Activated CD4-positive, alpha-beta T cell treated with anti-CD3 and anti-CD28 coated beads for 36 hours (primary cell): ENCODE data around the gene LCLAT1. TPM values are rescaled to one million over a fixed set of nuclear protein-coding genes. Genes with fewer than 3 reads are reported as not detected.

Experiments
- ATAC-seq: fragments of 200-7000 bp; cut with Tn5 transposase; one replicate; pipeline ENCODE4 v1.10.0; 2021; ENCODE audit warnings: mild to moderate bottlenecking, moderate library complexity
- CTCF ChIA-PET: fragments of 350-600 bp; sonication (Branson Sonifier 250); formaldehyde crosslinking; loops from one replicate; lab custom pipeline; 2021; ENCODE audit warnings: antibody characterized with exemption; lab: Charles Lee
- POLR2A ChIA-PET: fragments of 350-600 bp; sonication (Branson Sonifier 250); formaldehyde crosslinking; loops from one replicate; lab custom pipeline; 2021; ENCODE audit warnings: antibody characterized with exemption, inconsistent platforms; lab: Charles Lee
- DNase-seq: peaks from one replicate; pipeline ENCODE4 v3.0.0-alpha.2; 2020
- H3K27ac Mint-ChIP-seq: one replicate; pipeline ENCODE4 v1.8.0; 2021; ENCODE audit warnings: mixed read lengths
- H3K27me3 Mint-ChIP-seq: one replicate; pipeline ENCODE4 v1.8.0; 2021; ENCODE audit warnings: mixed read lengths
- H3K36me3 Mint-ChIP-seq: one replicate; pipeline ENCODE4 v1.8.0; 2021; ENCODE audit warnings: low read depth, mixed read lengths
- H3K4me1 Mint-ChIP-seq: one replicate; pipeline ENCODE4 v1.8.0; 2021; ENCODE audit warnings: mixed read lengths
- H3K4me3 Mint-ChIP-seq: one replicate; pipeline ENCODE4 v1.8.0; 2021; ENCODE audit warnings: mild to moderate bottlenecking, moderate library complexity, mixed read lengths
- H3K9me3 Mint-ChIP-seq: one replicate; pipeline ENCODE4 v1.8.0; 2021; ENCODE audit warnings: low read depth, mixed read lengths
- intact Hi-C, 2 experiments: fragments of 100-400 bp; cut with DNase I in 1 of 2; cut with micrococcal nuclease in 1 of 2; formaldehyde crosslinking; loops; one replicate each; pipeline versions ENCODE4 v1.14.2 to v1.15.1; 2022 to 2024; cut with DNase I, micrococcal nuclease
- total RNA-seq, 2 experiments: library from RNA; stranded (reverse); gene quantifications; one replicate each; pipeline ENCODE4 v1.2.3, GENCODE V29; 2021

Gene LCLAT1
- total RNA-seq, 2 experiments from 2014 or later = 18.5 to 21.7 TPM

DNA sequence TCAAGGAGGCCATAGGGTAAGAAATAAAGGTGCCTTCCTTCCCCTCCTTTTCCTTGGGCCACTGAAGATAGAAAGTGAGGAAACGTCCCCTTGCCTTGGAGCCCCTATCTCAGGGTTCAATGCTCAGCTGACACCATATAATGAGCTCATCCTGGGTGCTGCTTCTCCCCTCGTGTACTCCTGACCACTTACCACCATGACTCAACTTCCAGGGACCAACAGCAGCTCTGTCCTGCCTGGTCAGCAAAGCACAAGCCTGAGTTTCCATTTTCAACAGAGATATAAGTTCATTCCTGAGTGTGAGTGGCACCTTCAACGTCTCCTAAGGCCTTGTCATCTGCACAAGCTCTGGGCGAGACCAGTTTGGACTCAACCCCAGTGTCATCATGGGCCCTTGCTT, 209.0 kb downstream of the LCLAT1 start:
- H3K4me1 Mint-ChIP-seq = no peaks in the 10 kb centered on the region
- no peaks in the 10 kb centered on the region for H3K27me3 Mint-ChIP-seq
- DNase-seq (no peak), ATAC-seq (no peak)
- CTCF ChIA-PET = interaction anchor here (0.9 to 2.0 kb wide), 2 partner anchors 31 to 56 kb away, joined by 3 to 8 read pairs; no protein-coding TSS in a partner anchor
- POLR2A ChIA-PET = no interaction called here
- H3K27ac Mint-ChIP-seq = no peak overlapping the region
- intact Hi-C loops = no loop called here
- H3K4me3 Mint-ChIP-seq = no peak overlapping the region
- H3K36me3 Mint-ChIP-seq = no peaks in the 10 kb centered on the region
- H3K9me3 Mint-ChIP-seq = no peaks in the 10 kb centered on the region

DNA sequence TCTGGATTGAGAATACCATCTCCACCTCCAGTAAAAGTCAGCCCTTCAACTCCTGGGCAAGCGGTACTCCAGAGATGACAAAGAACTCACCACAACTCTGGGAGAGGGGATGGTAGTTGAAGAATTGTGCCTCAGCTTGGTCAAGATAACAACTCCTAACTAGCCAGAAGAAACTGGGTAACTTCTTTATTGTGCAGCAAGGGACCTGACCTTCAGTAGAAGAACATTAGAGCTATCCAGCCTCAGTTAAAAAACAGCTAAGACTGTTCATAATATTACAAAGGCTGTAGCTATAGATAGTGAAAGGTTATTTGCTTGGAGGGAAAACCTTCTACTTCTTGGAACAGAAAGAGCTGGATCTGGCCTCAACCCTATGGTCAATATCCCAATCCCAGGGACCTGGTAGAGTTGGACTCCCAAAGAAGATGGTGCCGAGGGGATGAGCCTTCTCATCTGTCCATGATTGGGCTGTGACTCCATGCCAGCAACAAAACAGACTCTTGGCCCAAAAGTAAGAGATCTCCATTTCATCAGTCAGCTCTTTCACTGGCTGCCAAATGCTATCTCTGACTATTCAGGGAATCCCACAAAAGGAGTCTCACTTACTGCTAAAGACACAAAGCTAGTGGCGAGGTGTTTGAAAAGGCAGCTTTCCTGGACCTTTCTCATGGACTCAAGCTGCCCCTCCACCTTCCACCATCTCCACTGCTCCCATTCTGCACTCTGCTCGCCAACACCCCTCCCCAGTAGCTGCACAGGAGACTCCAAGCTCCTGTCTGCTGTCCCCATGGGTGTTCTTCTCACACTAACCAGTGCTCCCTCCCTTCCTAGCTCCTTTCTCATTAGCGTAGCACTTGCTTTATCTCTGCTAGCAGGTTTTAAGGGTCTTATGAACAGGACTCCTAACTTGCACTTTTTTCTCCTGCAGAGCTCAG, 214.4 kb downstream of the LCLAT1 start:
- Mint-ChIP-seq H3K4me1 (no peaks in the 10 kb centered on the region), H3K27ac (no peak overlapping the region)
- intact Hi-C loops = no loop called here

DNA sequence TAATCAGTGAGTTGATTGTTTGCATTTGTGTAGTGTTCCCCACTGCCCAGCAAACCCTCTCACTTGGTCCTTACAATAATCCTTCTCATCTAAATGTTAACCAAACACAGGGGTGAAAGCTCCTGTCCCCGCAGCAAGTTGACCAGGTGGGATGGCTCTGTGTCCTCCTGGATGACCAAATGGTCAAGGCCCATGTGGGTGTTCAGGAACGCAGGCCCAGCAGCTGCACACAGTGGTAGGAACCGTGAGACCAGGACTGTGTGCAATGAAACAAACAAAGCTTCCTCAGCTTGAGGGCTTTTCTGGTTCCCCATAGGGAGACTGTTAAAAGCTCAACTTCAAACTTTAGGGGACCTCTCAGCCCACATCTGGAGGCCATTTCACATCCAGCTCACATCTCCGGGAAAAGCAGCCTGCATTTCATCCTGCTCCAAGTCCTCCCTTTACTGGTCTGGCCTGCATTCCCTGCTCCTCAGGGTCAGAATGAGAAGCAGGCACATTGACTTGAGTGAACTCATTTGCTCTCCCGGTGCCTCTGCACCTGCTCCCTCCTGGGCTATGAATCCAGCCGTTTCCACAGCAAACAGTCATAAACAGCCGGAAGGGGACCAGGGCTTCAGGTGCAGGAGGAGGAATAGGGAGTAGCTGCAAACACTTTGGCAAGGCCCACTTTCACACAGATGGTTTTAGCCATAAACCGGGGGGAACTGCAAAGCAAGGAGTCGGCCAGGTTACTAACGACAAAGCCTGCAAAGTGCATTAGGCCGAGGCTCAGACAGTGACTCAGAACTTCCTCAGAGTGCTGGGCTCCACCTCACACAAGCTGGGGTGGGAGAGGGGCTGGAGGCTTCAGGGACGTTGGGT, 215.5 kb downstream of the LCLAT1 start:
- CTCF ChIA-PET = interaction anchor here (0.6 to 1.4 kb wide), 3 partner anchors 10 to 498 kb away, joined by 3 read pairs; no protein-coding TSS in a partner anchor

More for the DNA sequence above, 214.4 kb downstream of the LCLAT1 start:
- ATAC-seq (no peak), DNase-seq (no peak)
- Mint-ChIP-seq H3K4me3 (no peak overlapping the region), H3K27me3 (no peaks in the 10 kb centered on the region), H3K36me3 (no peaks in the 10 kb centered on the region), H3K9me3 (no peaks in the 10 kb centered on the region)
- ChIA-PET POLR2A (no interaction called here), CTCF (interaction anchor here (0.5 to 1.4 kb wide), 5 partner anchors 11 to 497 kb away, joined by 3 to 4 read pairs (median 3); no protein-coding TSS in a partner anchor)

DNA sequence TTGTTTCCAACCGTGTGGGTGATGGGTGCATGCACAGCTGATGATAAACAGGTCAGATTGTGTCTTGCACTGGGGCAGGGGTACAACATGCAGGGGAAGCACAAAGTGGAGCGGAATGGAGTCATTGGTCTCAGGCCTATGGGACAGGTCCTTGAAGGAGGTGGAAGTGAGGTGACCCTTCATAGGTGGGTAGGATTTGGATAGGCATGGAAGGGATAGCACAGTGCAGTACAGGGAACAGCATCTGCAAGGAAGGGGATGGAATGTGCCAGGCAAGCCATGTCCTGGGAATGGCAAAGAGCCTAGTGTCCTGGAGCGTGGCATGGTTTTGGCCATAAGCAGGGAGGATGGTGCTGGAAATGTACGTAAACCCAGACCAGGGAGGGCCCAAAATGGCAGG, 216.3 kb downstream of the LCLAT1 start:
- intact Hi-C loops = no loop called here
- Mint-ChIP-seq H3K36me3 (no peaks in the 10 kb centered on the region), H3K9me3 (no peaks in the 10 kb centered on the region), H3K27ac (no peak overlapping the region), H3K27me3 (no peaks in the 10 kb centered on the region), H3K4me1 (no peaks in the 10 kb centered on the region), H3K4me3 (no peak overlapping the region)
- ChIA-PET CTCF (no interaction called here), POLR2A (no interaction called here)
- ATAC-seq (no peak), DNase-seq (no peak)

More for the DNA sequence above, 215.5 kb downstream of the LCLAT1 start:
- ATAC-seq (no peak), DNase-seq (no peak)
- intact Hi-C loops = no loop called here
- H3K27ac Mint-ChIP-seq = no peak overlapping the region
- H3K27me3 Mint-ChIP-seq = no peaks in the 10 kb centered on the region
- no peaks in the 10 kb centered on the region for H3K9me3 Mint-ChIP-seq
- POLR2A ChIA-PET = no interaction called here
- no peaks in the 10 kb centered on the region for H3K36me3 Mint-ChIP-seq
- no peaks in the 10 kb centered on the region for H3K4me1 Mint-ChIP-seq
- no peak overlapping the region for H3K4me3 Mint-ChIP-seq

DNA sequence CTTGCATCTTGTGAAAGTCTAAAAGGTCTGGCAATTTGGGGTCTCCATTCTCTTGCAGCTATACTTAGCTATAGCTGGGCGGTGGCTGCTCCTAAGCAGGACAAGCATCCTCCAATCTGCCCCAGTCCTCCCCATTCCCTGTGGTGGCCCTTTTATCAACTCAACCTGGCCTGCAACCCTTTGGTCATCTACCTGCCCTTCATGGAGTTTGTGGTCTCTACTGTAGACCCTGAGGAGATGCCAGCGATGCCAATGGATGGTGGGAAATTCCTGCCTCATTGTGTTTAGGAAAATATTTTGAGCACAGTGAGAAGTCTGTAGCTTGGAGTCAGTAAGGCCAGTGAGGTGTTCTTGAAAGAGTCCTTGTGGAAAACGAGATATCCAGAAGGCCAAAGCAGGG, 216.8 kb downstream of the LCLAT1 start:
- ChIA-PET CTCF (no interaction called here), POLR2A (interaction anchor here (0.6 kb wide), 1 partner anchor 376 kb away, joined by 8 read pairs; no protein-coding TSS in a partner anchor)
- Mint-ChIP-seq H3K4me3 (no peak overlapping the region), H3K36me3 (no peaks in the 10 kb centered on the region), H3K27me3 (no peaks in the 10 kb centered on the region), H3K9me3 (no peaks in the 10 kb centered on the region), H3K27ac (no peak overlapping the region), H3K4me1 (no peaks in the 10 kb centered on the region)
- ATAC-seq (no peak), DNase-seq (no peak)
- intact Hi-C loops = no loop called here

DNA sequence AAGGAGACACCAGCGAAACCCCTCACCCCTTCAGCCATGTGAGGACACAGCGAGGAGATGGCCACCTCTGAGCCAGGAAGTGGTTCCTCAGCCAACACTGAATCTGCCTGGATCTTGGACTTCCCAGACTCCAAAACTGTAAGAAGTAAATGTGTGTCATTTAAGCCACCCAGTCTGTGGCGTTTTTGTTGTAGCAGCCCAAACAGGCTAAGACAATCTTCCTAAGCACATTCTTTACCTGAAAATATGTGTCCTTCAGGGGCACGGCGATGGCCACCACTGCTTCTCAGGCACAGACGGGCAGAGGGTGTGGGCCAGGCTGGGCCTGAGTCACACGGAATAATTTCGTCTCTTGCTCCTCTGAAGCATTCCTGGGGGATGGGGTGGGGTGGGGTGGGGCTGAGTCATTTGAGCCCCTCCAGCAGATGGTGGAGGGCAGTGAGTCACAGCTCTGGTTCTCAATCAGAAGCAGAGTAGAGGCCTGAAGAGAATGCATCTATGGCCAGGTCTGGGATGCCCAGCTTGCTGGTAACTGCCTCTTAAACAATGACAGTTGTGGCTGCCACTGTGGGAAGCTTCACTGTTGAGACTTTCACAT, 217.8 kb downstream of the LCLAT1 start:
- ATAC-seq = peak; percentile 73
- peak; percentile 28 for DNase-seq
- POLR2A ChIA-PET = no interaction called here
- Mint-ChIP-seq H3K4me3 (no peak overlapping the region), H3K4me1 (no peaks in the 10 kb centered on the region), H3K27me3 (peaks cover under 1% of the 10 kb centered on the region), H3K9me3 (peaks cover 3% of the 10 kb centered on the region), H3K36me3 (no peaks in the 10 kb centered on the region), H3K27ac (no peak overlapping the region)
- intact Hi-C loops = no loop called here
- CTCF ChIA-PET = no interaction called here

DNA sequence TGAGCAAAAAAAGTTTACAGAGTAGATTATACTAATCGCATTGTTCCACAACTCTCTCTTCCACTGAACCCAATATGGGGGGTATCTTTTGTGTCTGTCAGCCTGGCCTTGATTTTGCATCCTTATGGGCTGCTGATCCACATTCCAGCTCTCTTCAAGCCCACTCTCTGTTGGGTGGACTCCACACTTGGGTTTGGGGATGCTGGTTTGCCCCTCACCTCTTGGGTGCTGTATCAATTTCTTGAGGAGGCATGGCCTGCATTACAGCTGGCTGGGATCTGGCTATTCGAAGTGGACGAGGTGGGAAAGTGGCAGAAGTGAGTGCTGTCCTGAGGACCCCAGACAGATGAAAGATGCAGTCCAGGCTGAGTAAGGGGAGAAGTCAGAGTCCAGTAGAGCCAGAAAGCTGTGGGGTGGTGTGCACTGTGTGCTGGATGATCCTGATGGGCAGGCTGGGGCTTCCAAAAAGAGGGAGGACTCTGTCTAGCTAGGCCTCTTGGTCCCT, 218.8 kb downstream of the LCLAT1 start:
- H3K27me3 Mint-ChIP-seq = peaks cover 3% of the 10 kb centered on the region
- H3K36me3 Mint-ChIP-seq = no peaks in the 10 kb centered on the region
- H3K27ac Mint-ChIP-seq = no peak overlapping the region
- no peak for ATAC-seq
- DNase-seq = no peak
- peaks cover 5% of the 10 kb centered on the region for H3K9me3 Mint-ChIP-seq
- CTCF ChIA-PET = interaction anchor here (1.5 kb wide), 1 partner anchor 46 kb away, joined by 5 read pairs; no protein-coding TSS in a partner anchor
- intact Hi-C loops = no loop called here
- POLR2A ChIA-PET = no interaction called here
- H3K4me1 Mint-ChIP-seq = no peaks in the 10 kb centered on the region
- no peak overlapping the region for H3K4me3 Mint-ChIP-seq

DNA sequence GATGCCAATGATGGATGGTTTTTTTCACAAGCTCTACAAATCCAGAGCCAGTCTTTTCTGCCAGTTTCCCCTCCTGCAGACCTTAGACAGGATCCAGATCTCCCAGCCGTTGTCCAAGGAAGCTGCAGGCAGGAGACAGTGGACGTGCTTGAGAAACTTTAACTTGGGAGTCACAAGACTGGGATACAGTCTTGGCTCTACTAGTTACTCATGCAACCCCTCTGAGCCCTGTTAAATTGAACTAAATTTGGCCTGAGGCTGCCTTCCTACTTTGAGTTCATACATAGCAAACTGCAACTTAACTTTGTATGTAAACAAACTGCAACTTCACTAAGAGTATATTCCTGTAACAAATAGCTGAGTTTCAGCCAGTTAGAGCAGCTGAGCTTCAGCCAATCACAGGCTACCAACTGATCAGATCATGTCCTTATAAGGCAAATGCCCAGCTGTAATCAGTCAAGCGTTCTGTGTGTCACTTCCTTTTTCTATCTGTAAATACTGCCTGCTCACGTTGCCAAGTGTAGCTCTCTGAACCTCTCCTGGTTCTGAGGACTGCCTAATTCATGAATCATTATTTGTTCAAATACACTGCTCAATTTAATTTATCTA, 219.3 kb downstream of the LCLAT1 start:
- peaks cover 3% of the 10 kb centered on the region for H3K27me3 Mint-ChIP-seq
- no peak overlapping the region for H3K4me3 Mint-ChIP-seq
- no peaks in the 10 kb centered on the region for H3K36me3 Mint-ChIP-seq
- ATAC-seq (peak; percentile 66), DNase-seq (no peak)
- POLR2A ChIA-PET = no interaction called here
- no peak overlapping the region for H3K27ac Mint-ChIP-seq
- CTCF ChIA-PET = interaction anchor here (0.8 to 1.5 kb wide), 3 partner anchors 29 to 492 kb away, joined by 3 to 5 read pairs (median 3); no protein-coding TSS in a partner anchor
- peaks cover 5% of the 10 kb centered on the region for H3K9me3 Mint-ChIP-seq
- intact Hi-C loops = no loop called here
- H3K4me1 Mint-ChIP-seq = no peaks in the 10 kb centered on the region

DNA sequence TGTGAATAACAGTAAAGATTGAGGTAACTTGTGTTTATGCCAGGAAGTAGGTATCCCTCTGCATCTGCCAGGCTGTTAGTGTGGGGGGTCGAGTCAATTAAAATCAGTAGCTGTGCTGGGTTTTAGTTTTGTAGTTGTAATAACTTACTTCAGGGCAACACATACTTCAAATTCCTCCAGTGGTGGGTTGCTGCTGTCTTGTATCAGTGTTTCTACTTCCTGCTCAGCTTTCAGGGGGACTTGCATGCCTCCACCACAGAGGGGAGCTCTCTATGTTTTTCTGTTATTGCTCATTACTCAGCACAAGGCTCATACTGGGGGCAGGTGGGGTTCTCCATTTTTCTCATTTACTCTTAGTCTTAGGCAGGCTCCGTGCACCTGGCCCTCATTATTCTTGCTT, 223.4 kb downstream of the LCLAT1 start:
- Mint-ChIP-seq H3K36me3 (no peaks in the 10 kb centered on the region), H3K4me1 (no peaks in the 10 kb centered on the region), H3K27me3 (peaks cover 8% of the 10 kb centered on the region), H3K27ac (no peak overlapping the region), H3K9me3 (peaks cover 5% of the 10 kb centered on the region), H3K4me3 (no peak overlapping the region)
- ATAC-seq (no peak), DNase-seq (no peak)
- intact Hi-C loops = no loop called here
- CTCF ChIA-PET = interaction anchor here (0.6 kb wide), 1 partner anchor 16 kb away, joined by 4 read pairs; no protein-coding TSS in a partner anchor
- POLR2A ChIA-PET = no interaction called here

DNA sequence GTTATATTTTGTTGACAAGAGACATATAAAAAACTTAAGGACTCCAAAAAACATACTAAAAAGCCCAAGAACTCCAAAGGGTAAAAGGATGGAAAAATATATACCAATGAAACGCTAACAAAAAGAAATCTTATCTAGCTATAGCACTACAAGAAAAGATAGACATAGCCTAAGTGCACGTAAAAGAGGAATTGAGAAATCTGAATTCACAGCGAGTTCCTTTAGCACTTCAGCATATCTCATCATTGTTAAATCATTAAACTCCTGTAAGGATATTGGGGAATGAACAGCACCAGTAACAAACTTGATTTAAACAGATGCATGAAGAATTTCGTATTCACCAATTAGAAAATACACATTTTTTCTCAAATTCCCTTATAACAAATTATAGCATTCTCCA, 226.1 kb downstream of the LCLAT1 start:
- Mint-ChIP-seq H3K4me3 (no peak overlapping the region), H3K27me3 (peaks cover 8% of the 10 kb centered on the region), H3K4me1 (no peaks in the 10 kb centered on the region), H3K36me3 (no peaks in the 10 kb centered on the region), H3K27ac (no peak overlapping the region), H3K9me3 (peaks cover 5% of the 10 kb centered on the region)
- CTCF ChIA-PET = interaction anchor here (1.4 kb wide), 1 partner anchor 39 kb away, joined by 5 read pairs; no protein-coding TSS in a partner anchor
- POLR2A ChIA-PET = no interaction called here
- ATAC-seq (no peak), DNase-seq (no peak)
- intact Hi-C loops = no loop called here
